Liver (tissue), 9 donors: Measurements from ENCODE around the gene NDUFC2. TPM values are rescaled to one million over a fixed set of nuclear protein-coding genes. Genes with fewer than 3 reads are reported as not detected.

Source experiments
- DNase-seq: peaks from one replicate; pipeline ENCODE4 v3.0.0-alpha.2; 2017; ENCODE audit warnings: low spot score
- H3K27ac ChIP-seq, 2 donors: one replicate each; pipeline ENCODE4 v1.7.0; 2013; ENCODE audit warnings: inconsistent platforms in 2 of 2, low read length in 2 of 2, control low read depth in 1 of 2, low read depth in 1 of 2, mild to moderate bottlenecking in 1 of 2
- H3K27me3 ChIP-seq, 4 donors: one replicate each; pipeline versions ENCODE4 v1.6.1 to v1.7.0; 2013; ENCODE audit warnings: low read length in 3 of 4, inconsistent platforms in 1 of 4, mild to moderate bottlenecking in 1 of 4, moderate library complexity in 1 of 4; ENCODE audit not compliant: control insufficient read depth in 4 of 4, insufficient read depth in 4 of 4
- H3K36me3 ChIP-seq, 4 donors: one replicate each; pipeline versions ENCODE4 v1.6.1 to v1.7.0; 2013; ENCODE audit warnings: low read length in 3 of 4, mild to moderate bottlenecking in 3 of 4, low read depth in 1 of 4, moderate library complexity in 1 of 4; ENCODE audit not compliant: control insufficient read depth in 4 of 4, insufficient read depth in 3 of 4
- H3K4me1 ChIP-seq, 4 donors: one replicate each; pipeline versions ENCODE4 v1.6.1 to v1.7.0; 2013; ENCODE audit warnings: low read length in 3 of 4, mild to moderate bottlenecking in 3 of 4, moderate library complexity in 1 of 4; ENCODE audit not compliant: control insufficient read depth in 4 of 4, insufficient read depth in 4 of 4
- H3K4me3 ChIP-seq, 3 donors: one replicate each; pipeline versions ENCODE4 v1.6.1 to v1.7.0; 2013; ENCODE audit warnings: low read length in 3 of 3, control low read depth in 1 of 3, low read depth in 1 of 3, mild to moderate bottlenecking in 1 of 3
- H3K9ac ChIP-seq, 2 donors: one replicate each; pipeline ENCODE4 v1.7.0; 2013; ENCODE audit warnings: low read length in 2 of 2, mild to moderate bottlenecking in 2 of 2, moderate library complexity in 2 of 2, control low read depth in 1 of 2, low read depth in 1 of 2
- H3K9me3 ChIP-seq, 4 donors: one replicate each; pipeline versions ENCODE4 v1.6.1 to v1.7.0; 2013; ENCODE audit warnings: low read length in 3 of 4; ENCODE audit not compliant: control insufficient read depth in 4 of 4
- ATF3 ChIP-seq: IDR thresholded peaks from 2 replicates; pipeline ENCODE4 v1.6.1; 2016; ENCODE audit warnings: antibody characterized with exemption
- EGR1 ChIP-seq, 2 donors: IDR thresholded peaks; 2 replicates each; pipeline ENCODE4 v1.6.1; 2016 to 2018; ENCODE audit warnings: antibody characterized with exemption in 2 of 2, low read depth in 2 of 2
- FOXA1 ChIP-seq: IDR thresholded peaks from 2 replicates; pipeline ENCODE4 v1.6.1; 2016; ENCODE audit warnings: antibody characterized with exemption
- GABPA ChIP-seq, 2 donors: IDR thresholded peaks in 1 of 2; conservative IDR thresholded peaks in 1 of 2; 2 replicates each; pipeline ENCODE4 v1.6.1; 2016; ENCODE audit warnings: antibody characterized with exemption in 2 of 2, mild to moderate bottlenecking in 1 of 2, moderate library complexity in 1 of 2
- HNF4A ChIP-seq, 2 donors: conservative IDR thresholded peaks; 2 replicates each; pipeline ENCODE4 v1.6.1; 2016; ENCODE audit warnings: antibody characterized with exemption in 2 of 2, mild to moderate bottlenecking in 2 of 2
- JUND ChIP-seq, 2 donors: IDR thresholded peaks; 2 replicates each; pipeline ENCODE4 v1.6.1; 2016; ENCODE audit warnings: antibody characterized with exemption in 2 of 2
- NR2F2 ChIP-seq: IDR thresholded peaks from 2 replicates; pipeline ENCODE4 v1.6.1; 2016; ENCODE audit warnings: antibody characterized with exemption
- RXRA ChIP-seq, 2 donors: IDR thresholded peaks; 2 replicates each; pipeline ENCODE4 v1.6.1; 2017 to 2018; ENCODE audit warnings: antibody characterized with exemption in 2 of 2, mild to moderate bottlenecking in 1 of 2
- SP1 ChIP-seq: IDR thresholded peaks from 2 replicates; pipeline ENCODE4 v1.6.1; 2018; ENCODE audit warnings: antibody characterized with exemption, mild to moderate bottlenecking
- TAF1 ChIP-seq: conservative IDR thresholded peaks from 2 replicates; pipeline ENCODE4 v1.6.1; 2016; ENCODE audit warnings: antibody characterized with exemption, mild to moderate bottlenecking
- YY1 ChIP-seq: IDR thresholded peaks from 2 replicates; pipeline ENCODE4 v1.6.1; 2016; ENCODE audit warnings: antibody characterized with exemption, mild to moderate bottlenecking
- ZBTB33 ChIP-seq: IDR thresholded peaks from 2 replicates; pipeline ENCODE4 v1.6.1; 2016; ENCODE audit warnings: antibody characterized with exemption
- WGBS: extraction: QIAGEN DNeasy Blood & Tissue Kit; methylation state at CpG from one replicate; pipeline ENCODE4 v1.1.7; 2013; 5-methylcytosine and 5-hydroxymethylcytosine counted together
- polyA plus RNA-seq, 2 donors: library from polyadenylated mRNA; stranded (reverse) in 1 of 2; unstranded in 1 of 2; fragments of 200-250 nt in 1 of 2; fragments of >200 nt in 1 of 2; fragmentation: Nextera tagmentation in 1 of 2; extraction: Ambion mirVana in 1 of 2; gene quantifications; one replicate each; pipeline versions ENCODE4 v1.2.1 to v1.2.3, GENCODE V29; 2013 to 2015
- total RNA-seq, 2 donors: library from RNA; depleted of rRNA; stranded (reverse); fragments of >200 nt; gene quantifications; one replicate each; pipeline ENCODE4 v1.2.3, GENCODE V29; 2014
- TF ChIP-seq, protein P1 (sequence below): IDR thresholded peaks from 2 replicates; pipeline ENCODE4 v1.6.1; 2016; ENCODE audit warnings: antibody characterized with exemption
- donor health status: healthy.
- donor health status: healthy.
- donor health status: healthy.
- donor health status: healthy.
- donor health status: healthy.

NDUFC2 gene
- total and polyA plus RNA-seq, 4 donors = 86.9 to 783 (median 199) TPM

DNA sequence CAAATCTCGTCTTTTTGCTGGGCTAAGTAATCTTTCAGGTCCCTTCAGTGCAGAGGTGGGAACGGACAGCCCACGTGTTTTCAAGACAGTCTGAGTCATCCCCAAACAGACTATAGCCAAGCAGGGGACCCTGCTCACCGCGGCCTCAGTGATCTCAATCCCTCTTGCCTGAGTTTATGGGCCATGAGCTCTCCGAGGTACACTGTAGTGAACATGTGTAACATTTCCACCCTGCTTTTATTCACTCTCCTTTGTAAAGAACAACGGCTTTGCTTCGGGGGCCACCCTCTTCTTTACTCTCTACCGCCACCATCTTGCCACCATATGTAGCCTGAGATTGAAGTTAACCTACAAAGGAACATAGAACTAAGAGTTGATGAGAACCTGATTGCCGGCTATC is 45.0 kb downstream of the NDUFC2 start:
- no peak overlapping the region for H3K9ac ChIP-seq
- 82% methylated on average over 10 of the region's 10 CpGs for WGBS
- no peaks in the 10 kb centered on the region for H3K27me3 ChIP-seq
- H3K27ac ChIP-seq = no peak overlapping the region
- H3K36me3 ChIP-seq = no peaks in the 10 kb centered on the region
- TF ChIP-seq TAF1 (no peak), EGR1 (IDR thresholded peaks at IDR 0.05; ENCODE audit: low read depth in 2 of 2) (no peak), ZBTB33 (no peak), SP1 (no peak), JUND (IDR thresholded peaks at IDR 0.05) (no peak), NR2F2 (no peak), ATF3 (no peak)
- TF ChIP-seq, protein P1, sequence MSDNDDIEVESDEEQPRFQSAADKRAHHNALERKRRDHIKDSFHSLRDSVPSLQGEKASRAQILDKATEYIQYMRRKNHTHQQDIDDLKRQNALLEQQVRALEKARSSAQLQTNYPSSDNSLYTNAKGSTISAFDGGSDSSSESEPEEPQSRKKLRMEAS = no peak
- H3K4me1 ChIP-seq = peaks cover 10 to 41% (median 29%) of the 10 kb centered on the region in 4 donors
- H3K9me3 ChIP-seq = no peaks in the 10 kb centered on the region
- no peak for DNase-seq
- no peak overlapping the region for H3K4me3 ChIP-seq

GRCh38 chr11:78033040-78033439 is 46.6 kb downstream of the NDUFC2 start:
- peaks cover 3 to 29% (median 17%) of the 10 kb centered on the region in 4 donors for H3K4me1 ChIP-seq
- TF ChIP-seq YY1 = no peak
- no peak overlapping the region for H3K4me3 ChIP-seq
- WGBS = 53% methylated on average over 4 of the region's 4 CpGs
- H3K27me3 ChIP-seq = no peaks in the 10 kb centered on the region
- H3K36me3 ChIP-seq = no peaks in the 10 kb centered on the region
- H3K9ac ChIP-seq = no peak overlapping the region
- H3K27ac ChIP-seq = no peak overlapping the region
- DNase-seq = no peak
- H3K9me3 ChIP-seq = no peaks in the 10 kb centered on the region

GRCh38 chr11:78032090-78032489 is 47.6 kb downstream of the NDUFC2 start:
- Histone ChIP-seq H3K4me1 (peaks cover 0 to 21% (median 9%) of the 10 kb centered on the region in 4 donors), H3K4me3 (no peak overlapping the region), H3K27ac (no peak overlapping the region), H3K27me3 (no peaks in the 10 kb centered on the region), H3K9me3 (no peaks in the 10 kb centered on the region), H3K36me3 (no peaks in the 10 kb centered on the region), H3K9ac (no peak overlapping the region)
- TF ChIP-seq, protein P1 = no peak
- TF ChIP-seq FOXA1 = no peak
- no peak for DNase-seq

DNA sequence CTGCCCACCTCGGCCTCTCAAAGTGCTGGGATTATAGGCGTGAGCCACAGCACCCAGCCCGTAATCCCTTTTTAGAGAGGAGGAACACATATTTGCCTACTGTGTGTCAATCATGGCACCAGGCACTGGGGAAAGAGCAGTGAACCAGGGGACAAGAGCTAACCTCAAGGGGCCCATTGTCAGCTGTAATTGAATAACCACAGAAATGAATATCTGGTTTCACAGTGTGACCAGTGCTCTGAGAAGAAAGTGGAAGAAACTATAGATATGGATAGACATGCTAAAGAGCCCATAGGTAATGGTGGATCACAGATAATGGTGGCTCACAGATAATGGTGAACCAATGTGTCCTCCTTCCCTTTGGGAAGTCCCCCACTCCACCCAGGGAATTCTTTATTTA is 48.0 kb downstream of the NDUFC2 start:
- H3K36me3 ChIP-seq = no peaks in the 10 kb centered on the region
- peaks cover 0 to 16% (median 7%) of the 10 kb centered on the region in 4 donors for H3K4me1 ChIP-seq
- WGBS = 97% methylated on average over 3 of the region's 3 CpGs
- no peaks in the 10 kb centered on the region for H3K27me3 ChIP-seq
- H3K9me3 ChIP-seq = no peaks in the 10 kb centered on the region
- DNase-seq = no peak
- no peak overlapping the region for H3K4me3 ChIP-seq
- no peak for TF ChIP-seq ZBTB33
- TF ChIP-seq NR2F2 = no peak
- no peak for TF ChIP-seq HNF4A (conservative IDR thresholded peaks at IDR 0.05)
- no peak for TF ChIP-seq ATF3
- peak in 1 of 2 donors; percentile 29 for TF ChIP-seq RXRA (IDR thresholded peaks at IDR 0.05)
- TF ChIP-seq GABPA (IDR thresholded peaks at IDR 0.05 in 1 of 2, conservative IDR thresholded peaks at IDR 0.05 in 1 of 2) = no peak
- H3K9ac ChIP-seq = no peak overlapping the region
- H3K27ac ChIP-seq = no peak overlapping the region
